Cardiac muscle cell (in vitro differentiated cells and primary cell): Measurements from ENCODE around the gene MAP2K6. TPM values are rescaled to one million over a fixed set of nuclear protein-coding genes. Genes with fewer than 3 reads are reported as not detected.

Experiments
- DNase-seq, 2 donors: peaks; one replicate each; pipeline versions ENCODE4 v3.0.0 to v3.0.0-alpha.2; 2010 to 2017; ENCODE audit warnings: low read depth in 1 of 2, low spot score in 1 of 2
- H3K27ac ChIP-seq: fragments of 200-600 bp; sonication (generic); 2 replicates; pipeline ENCODE4 v1.5.1; 2016
- H3K27me3 ChIP-seq: fragments of 200-600 bp; sonication (generic); 2 replicates; pipeline ENCODE4 v1.6.0; 2016; ENCODE audit warnings: control low read depth
- H3K36me3 ChIP-seq: fragments of 200-600 bp; sonication (generic); 2 replicates; pipeline ENCODE4 v1.5.1; 2016; ENCODE audit warnings: control low read depth
- H3K4me1 ChIP-seq: fragments of 200-600 bp; sonication (generic); 2 replicates; pipeline ENCODE4 v1.8.1; 2017; ENCODE audit warnings: low read depth, mild to moderate bottlenecking, mixed run types
- H3K4me3 ChIP-seq: fragments of 200-600 bp; sonication (generic); 2 replicates; pipeline ENCODE4 v1.5.1; 2016; ENCODE audit warnings: mild to moderate bottlenecking
- H3K9me3 ChIP-seq: fragments of 200-600 bp; sonication (generic); 2 replicates; pipeline ENCODE4 v1.5.1; 2017; ENCODE audit warnings: low read depth, mild to moderate bottlenecking, control low read depth
- polyA plus RNA-seq: library from polyadenylated mRNA; unstranded; fragments of >200 nt; fragmentation: Nextera tagmentation; extraction: Ambion mirVana; gene quantifications from 2 replicates; pipeline ENCODE4 v1.2.1, GENCODE V29; 2016
- total RNA-seq: library from RNA; depleted of rRNA; stranded (reverse); fragments of >200 nt; gene quantifications from 2 replicates; pipeline ENCODE4 v1.2.3, GENCODE V29; 2016
- TF ChIP-seq, protein P1 (sequence below): IDR thresholded peaks from 2 replicates; pipeline ENCODE4 v1.5.1; 2012; ENCODE audit warnings: low read depth, mild to moderate bottlenecking, low read length

Gene MAP2K6
- total and polyA plus RNA-seq, 2 experiments from 2014 or later, result 13.1 to 13.2 TPM

DNA sequence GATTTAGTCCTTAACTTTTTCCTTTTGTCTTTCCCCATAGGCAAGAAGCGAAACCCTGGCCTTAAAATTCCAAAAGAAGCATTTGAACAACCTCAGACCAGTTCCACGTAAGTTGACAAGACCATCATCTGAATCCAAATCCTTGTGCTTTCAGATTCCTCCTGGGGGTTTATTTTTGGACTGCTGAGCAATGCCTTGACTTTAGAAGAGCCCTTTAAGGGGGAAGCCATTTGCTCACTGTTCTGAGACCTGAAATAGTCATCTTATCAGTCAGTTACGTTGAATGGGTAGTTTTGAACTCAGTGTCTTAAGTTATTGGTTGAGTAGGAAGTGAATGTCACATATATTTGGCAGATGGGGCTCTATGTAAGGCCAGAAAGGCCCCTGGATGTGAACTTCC, 91.2 kb downstream of the MAP2K6 start:
- TF ChIP-seq, protein P1, sequence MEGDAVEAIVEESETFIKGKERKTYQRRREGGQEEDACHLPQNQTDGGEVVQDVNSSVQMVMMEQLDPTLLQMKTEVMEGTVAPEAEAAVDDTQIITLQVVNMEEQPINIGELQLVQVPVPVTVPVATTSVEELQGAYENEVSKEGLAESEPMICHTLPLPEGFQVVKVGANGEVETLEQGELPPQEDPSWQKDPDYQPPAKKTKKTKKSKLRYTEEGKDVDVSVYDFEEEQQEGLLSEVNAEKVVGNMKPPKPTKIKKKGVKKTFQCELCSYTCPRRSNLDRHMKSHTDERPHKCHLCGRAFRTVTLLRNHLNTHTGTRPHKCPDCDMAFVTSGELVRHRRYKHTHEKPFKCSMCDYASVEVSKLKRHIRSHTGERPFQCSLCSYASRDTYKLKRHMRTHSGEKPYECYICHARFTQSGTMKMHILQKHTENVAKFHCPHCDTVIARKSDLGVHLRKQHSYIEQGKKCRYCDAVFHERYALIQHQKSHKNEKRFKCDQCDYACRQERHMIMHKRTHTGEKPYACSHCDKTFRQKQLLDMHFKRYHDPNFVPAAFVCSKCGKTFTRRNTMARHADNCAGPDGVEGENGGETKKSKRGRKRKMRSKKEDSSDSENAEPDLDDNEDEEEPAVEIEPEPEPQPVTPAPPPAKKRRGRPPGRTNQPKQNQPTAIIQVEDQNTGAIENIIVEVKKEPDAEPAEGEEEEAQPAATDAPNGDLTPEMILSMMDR, result no peak
- H3K4me1 ChIP-seq, result peaks cover 21% of the 10 kb centered on the region
- H3K4me3 ChIP-seq, result no peak overlapping the region
- H3K36me3 ChIP-seq, result no peaks in the 10 kb centered on the region
- H3K27me3 ChIP-seq, result no peaks in the 10 kb centered on the region
- H3K27ac ChIP-seq, result peak overlapping the region; percentile 42
- DNase-seq, result no peak
- no peaks in the 10 kb centered on the region for H3K9me3 ChIP-seq

DNA sequence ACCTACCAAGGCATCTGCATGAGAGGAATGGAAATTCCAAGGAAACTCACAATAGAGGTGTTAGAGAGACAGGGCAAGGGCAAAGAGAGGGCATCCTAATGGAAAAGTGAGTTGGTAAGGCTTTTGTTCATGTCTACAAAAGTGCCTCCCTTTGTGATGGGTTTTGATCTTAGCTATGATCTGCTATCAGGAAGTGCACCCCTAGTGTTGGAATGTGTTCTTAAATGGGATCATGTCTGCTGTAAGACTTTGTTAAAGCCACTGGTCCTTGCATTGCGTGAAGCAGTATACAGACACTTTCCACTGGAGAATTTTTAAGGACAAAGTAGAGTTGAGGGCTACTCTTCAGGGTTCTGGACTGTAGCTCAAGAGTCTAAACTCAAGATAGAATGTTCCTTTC, 92.0 kb downstream of the MAP2K6 start:
- Histone ChIP-seq H3K27ac (no peak overlapping the region), H3K9me3 (no peaks in the 10 kb centered on the region), H3K4me1 (peaks cover 21% of the 10 kb centered on the region), H3K36me3 (no peaks in the 10 kb centered on the region), H3K4me3 (no peak overlapping the region), H3K27me3 (no peaks in the 10 kb centered on the region)
- no peak for DNase-seq
- TF ChIP-seq, protein P1, result peak; percentile 33

DNA sequence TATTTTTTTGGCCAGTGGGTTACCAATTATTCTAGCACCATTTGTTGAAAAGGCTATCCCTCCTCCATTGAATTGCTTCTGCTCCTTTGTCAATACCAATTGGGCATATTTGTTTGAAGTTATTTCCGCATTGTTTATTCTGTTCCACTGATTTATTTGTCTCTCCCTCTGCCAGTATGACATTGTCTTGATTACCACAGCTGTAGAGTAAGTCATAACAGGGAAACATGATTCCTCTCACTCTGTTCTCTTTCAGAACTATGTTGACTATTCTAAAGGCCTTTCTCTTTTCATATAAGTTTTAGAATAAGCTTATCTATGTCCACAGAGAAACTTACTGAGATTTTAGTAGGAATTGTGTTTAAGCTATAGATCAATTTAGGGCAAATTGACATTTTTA, 94.3 kb downstream of the MAP2K6 start:
- no peak for DNase-seq
- peaks cover 8% of the 10 kb centered on the region for H3K4me1 ChIP-seq
- H3K27me3 ChIP-seq, result no peaks in the 10 kb centered on the region
- no peaks in the 10 kb centered on the region for H3K9me3 ChIP-seq
- TF ChIP-seq, protein P1, result no peak
- no peak overlapping the region for H3K27ac ChIP-seq
- no peaks in the 10 kb centered on the region for H3K36me3 ChIP-seq
- no peak overlapping the region for H3K4me3 ChIP-seq

DNA sequence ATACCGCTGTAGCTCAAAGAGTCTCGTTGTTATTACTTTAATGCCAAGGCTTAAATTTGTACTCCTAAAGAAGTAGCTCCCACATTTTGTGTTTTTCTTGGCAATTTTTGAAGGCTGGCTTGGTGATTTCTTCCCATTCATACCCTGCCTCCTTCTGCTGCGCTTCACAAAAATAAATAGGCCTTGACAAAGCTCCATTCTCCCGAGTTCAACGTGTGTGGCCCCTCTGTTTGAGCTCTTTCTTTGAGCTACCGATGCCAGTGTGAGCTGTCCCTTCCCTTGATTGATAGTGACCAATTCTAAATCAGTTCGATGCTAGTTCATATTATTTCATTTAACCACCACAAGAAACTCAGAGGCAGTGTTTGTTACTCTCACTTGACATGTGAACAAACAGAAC, 96.8 kb downstream of the MAP2K6 start:
- Histone ChIP-seq H3K4me3 (no peak overlapping the region), H3K27ac (no peak overlapping the region), H3K9me3 (no peaks in the 10 kb centered on the region), H3K4me1 (no peaks in the 10 kb centered on the region), H3K27me3 (no peaks in the 10 kb centered on the region), H3K36me3 (no peaks in the 10 kb centered on the region)
- TF ChIP-seq, protein P1, result no peak
- DNase-seq, result no peak

DNA sequence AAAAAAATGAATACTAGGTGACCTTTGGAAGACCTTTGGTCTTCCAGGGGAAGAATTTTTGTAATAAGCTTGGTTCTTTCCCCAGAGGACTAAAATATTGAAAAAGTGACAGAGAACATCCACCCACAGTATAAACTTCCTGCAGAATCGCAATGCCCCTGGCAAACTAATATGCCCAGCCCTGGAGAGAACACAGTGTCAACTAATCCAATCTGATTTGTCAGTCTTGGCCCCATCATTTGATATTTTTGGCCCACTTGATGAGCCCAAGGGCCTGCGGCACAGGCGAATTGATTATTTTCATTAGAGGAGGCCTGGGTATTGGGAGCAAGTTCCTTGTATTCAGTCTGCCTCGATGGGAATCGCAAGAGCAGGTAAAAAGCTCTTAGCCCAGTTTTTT, 98.4 kb downstream of the MAP2K6 start:
- TF ChIP-seq, protein P1, result no peak
- Histone ChIP-seq H3K27ac (no peak overlapping the region), H3K4me1 (no peaks in the 10 kb centered on the region), H3K4me3 (no peak overlapping the region), H3K36me3 (no peaks in the 10 kb centered on the region), H3K9me3 (no peaks in the 10 kb centered on the region), H3K27me3 (no peaks in the 10 kb centered on the region)
- no peak for DNase-seq

DNA sequence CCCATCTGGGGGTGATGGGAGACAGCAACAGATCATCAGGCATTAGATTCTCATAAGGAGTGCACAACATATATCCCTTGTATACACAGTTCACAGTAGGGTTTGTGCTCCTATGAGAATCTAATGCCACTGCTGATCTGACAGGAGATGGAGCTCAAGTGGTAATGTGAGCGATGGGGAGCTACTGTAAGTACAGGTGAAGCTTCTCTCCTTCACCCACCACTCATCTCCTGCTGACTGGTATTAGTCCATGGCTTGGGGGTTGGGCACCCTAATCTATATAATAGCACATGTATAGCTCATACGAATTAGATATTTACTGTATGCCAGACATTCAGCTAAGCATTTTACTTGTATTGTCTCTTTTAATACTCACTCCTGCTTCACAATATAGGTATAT, 101.7 kb downstream of the MAP2K6 start:
- TF ChIP-seq, protein P1, result no peak
- Histone ChIP-seq H3K4me1 (no peaks in the 10 kb centered on the region), H3K27me3 (no peaks in the 10 kb centered on the region), H3K4me3 (no peak overlapping the region), H3K27ac (no peak overlapping the region), H3K36me3 (no peaks in the 10 kb centered on the region), H3K9me3 (no peaks in the 10 kb centered on the region)
- DNase-seq, result no peak
